IMR-90 (cell line): ENCODE data around the gene CT45A10. TPM values are rescaled to one million over a fixed set of nuclear protein-coding genes. Genes with fewer than 3 reads are reported as not detected.
"Not testable (repeated sequence)": the region's sequence is repeated elsewhere in the genome, so short reads cannot be mapped to it uniquely, and the experiment has no call there.

ENCODE experiments used
- ATAC-seq: fragments of 200-7000 bp; cut with Tn5 transposase; 2 replicates; pipeline ENCODE4 v1.9.1; 2020; ENCODE audit warnings: low read depth, mild to moderate bottlenecking, moderate library complexity
- BruUV-seq: library from RNA; stranded (reverse); fragments of 400-500 nt; replicated peaks from 2 replicates; lab custom pipeline; 2021; lab: Mats Ljungman, UMichigan
- CTCF ChIA-PET: fragments of 300-600 bp; formaldehyde crosslinking; extraction: SDS; loops from one replicate; lab custom pipeline; 2021; ENCODE audit warnings: antibody characterized with exemption; lab: Yijun Ruan, JAX
- POLR2A ChIA-PET: fragments of 300-600 bp; sonication (Branson Sonifier 250); formaldehyde crosslinking; loops from one replicate; lab custom pipeline; 2022; ENCODE audit warnings: antibody characterized with exemption; ENCODE audit not compliant: unreplicated experiment; lab: Charles Lee
- DNase-seq: peaks from one replicate; pipeline ENCODE4 v3.0.0; 2013
- H2AFZ ChIP-seq: replicated peaks from 2 replicates; pipeline ENCODE3; 2013; ENCODE audit warnings: low read length, mild to moderate bottlenecking; ENCODE audit not compliant: poor library complexity
- H2AK5ac ChIP-seq: 2 replicates; pipeline ENCODE4 v1.6.1; 2013; ENCODE audit warnings: low read depth, low read length, inconsistent platforms
- H2AK9ac ChIP-seq: replicated peaks from 2 replicates; pipeline ENCODE3; 2013; ENCODE audit warnings: mild to moderate bottlenecking, low read depth, low read length, moderate library complexity; ENCODE audit not compliant: poor library complexity
- H2BK120ac ChIP-seq: 2 replicates; pipeline ENCODE4 v1.6.1; 2013; ENCODE audit warnings: low read depth, low read length, inconsistent platforms
- H2BK15ac ChIP-seq: 3 replicates; pipeline ENCODE4 v1.6.1; 2013; ENCODE audit warnings: low read depth, low read length, inconsistent platforms
- H2BK20ac ChIP-seq: 2 replicates; pipeline ENCODE4 v1.6.1; 2013; ENCODE audit warnings: low read depth, mild to moderate bottlenecking, inconsistent platforms, low read length, moderate library complexity
- H2BK5ac ChIP-seq: 2 replicates; pipeline ENCODE4 v1.6.1; 2013; ENCODE audit warnings: mild to moderate bottlenecking, low read depth, low read length, inconsistent platforms; ENCODE audit not compliant: poor library complexity, severe bottlenecking
- H3K14ac ChIP-seq: replicated peaks from 2 replicates; pipeline ENCODE4 v1.6.1; 2013; ENCODE audit warnings: low read depth, low read length, inconsistent platforms
- H3K18ac ChIP-seq: 2 replicates; pipeline ENCODE4 v1.6.1; 2013; ENCODE audit warnings: low read depth, low read length, control low read depth
- H3K23ac ChIP-seq: 2 replicates; pipeline ENCODE4 v1.6.1; 2013; ENCODE audit warnings: low read depth, low read length, inconsistent platforms
- H3K27ac ChIP-seq: 2 replicates; pipeline ENCODE4 v1.5.1; 2013; ENCODE audit warnings: mild to moderate bottlenecking, control low read depth, low read length; ENCODE audit not compliant: insufficient read depth
- H3K27me3 ChIP-seq: 2 replicates; pipeline ENCODE4 v1.6.1; 2013; ENCODE audit warnings: low read length; ENCODE audit not compliant: control insufficient read depth, insufficient read depth
- H3K36me3 ChIP-seq: 2 replicates; pipeline ENCODE4 v1.6.1; 2013; ENCODE audit warnings: low read length, mixed read lengths; ENCODE audit not compliant: control insufficient read depth, insufficient read depth
- H3K4ac ChIP-seq: 2 replicates; pipeline ENCODE4 v1.6.1; 2013; ENCODE audit warnings: low read depth, low read length, inconsistent platforms
- H3K4me1 ChIP-seq: 2 replicates; pipeline ENCODE4 v1.6.1; 2013; ENCODE audit warnings: low read length, mixed read lengths; ENCODE audit not compliant: control insufficient read depth, insufficient read depth
- H3K4me2 ChIP-seq: 2 replicates; pipeline ENCODE4 v1.6.1; 2013; ENCODE audit warnings: low read depth, mild to moderate bottlenecking, control low read depth, low read length, moderate library complexity
- H3K4me3 ChIP-seq: 2 replicates; pipeline ENCODE4 v1.5.1; 2013; ENCODE audit warnings: low read depth, mild to moderate bottlenecking, control low read depth, low read length, moderate library complexity; ENCODE audit not compliant: insufficient read depth
- H3K56ac ChIP-seq: 2 replicates; pipeline ENCODE4 v1.6.1; 2013; ENCODE audit warnings: low read length, inconsistent platforms; ENCODE audit not compliant: insufficient read depth; ENCODE audit errors: extremely low read depth
- H3K79me1 ChIP-seq, 2 experiments: 2 replicates each; pipeline ENCODE4 v1.6.1; 2013; ENCODE audit warnings: low read length in 2 of 2, inconsistent platforms in 1 of 2, low read depth in 1 of 2
- H3K9ac ChIP-seq: 2 replicates; pipeline ENCODE4 v1.6.1; 2013; ENCODE audit warnings: low read depth, low read length, control low read depth
- H3K9me1 ChIP-seq: 2 replicates; pipeline ENCODE4 v1.6.1; 2013; ENCODE audit warnings: low read length, inconsistent platforms; ENCODE audit not compliant: insufficient read depth
- H3K9me3 ChIP-seq: 2 replicates; pipeline ENCODE4 v1.6.1; 2013; ENCODE audit warnings: low read length; ENCODE audit not compliant: control insufficient read depth, insufficient read depth
- H4K20me1 ChIP-seq: 2 replicates; pipeline ENCODE4 v1.6.1; 2013; ENCODE audit warnings: low read length, inconsistent platforms; ENCODE audit not compliant: insufficient read depth
- H4K5ac ChIP-seq: 2 replicates; pipeline ENCODE4 v1.6.1; 2013; ENCODE audit warnings: mild to moderate bottlenecking, low read depth, low read length, control low read depth
- H4K8ac ChIP-seq, 2 experiments: 2 replicates each; pipeline ENCODE4 v1.6.1; 2013; ENCODE audit warnings: low read depth in 2 of 2, low read length in 2 of 2, control low read depth in 1 of 2, inconsistent platforms in 1 of 2
- H4K91ac ChIP-seq: 2 replicates; pipeline ENCODE4 v1.6.1; 2013; ENCODE audit warnings: low read depth, low read length, inconsistent platforms; ENCODE audit not compliant: insufficient read depth
- BHLHE40 ChIP-seq: fragments of 150-350 bp; IDR thresholded peaks from 2 replicates; pipeline ENCODE4 v1.6.1; 2016; ENCODE audit warnings: mild to moderate bottlenecking, low read depth, low read length
- MAFK ChIP-seq: IDR thresholded peaks from 2 replicates; pipeline ENCODE4 v1.6.1; 2012; ENCODE audit warnings: low read depth, low read length, improper control_type of control experiment
- MXI1 ChIP-seq: IDR thresholded peaks from 2 replicates; pipeline ENCODE4 v1.6.1; 2012; ENCODE audit warnings: low read depth, mild to moderate bottlenecking, low read length, moderate library complexity, borderline replicate concordance
- RAD21 ChIP-seq: IDR thresholded peaks from 2 replicates; pipeline ENCODE4 v1.6.1; 2012; ENCODE audit warnings: low read length, improper control_type of control experiment
- WGBS, 2 experiments: methylation state at CpG; one replicate each; pipeline versions ENCODE4 v1.1.5 to v1.1.7; 2013; ENCODE audit warnings: missing lambda C conversion rate in 2 of 2; ENCODE audit not compliant: insufficient read length in 1 of 2; ENCODE audit errors: extremely low coverage in 2 of 2; 5-methylcytosine and 5-hydroxymethylcytosine counted together
- dilution Hi-C: fragments of 300-500 bp; cut with HindIII; formaldehyde crosslinking; loops from one replicate; pipeline ENCODE4 v1.14.3; 2018; ENCODE audit warnings: low sequenced_read_pairs; ENCODE audit not compliant: unreplicated experiment
- in situ Hi-C: fragments of 300-500 bp; cut with MboI; formaldehyde crosslinking; loops from 3 replicates; pipeline ENCODE4 v1.14.3; 2019; ENCODE audit warnings: low sequenced_read_pairs, inconsistent platforms, mixed read lengths
- intact Hi-C: fragments of 100-400 bp; cut with micrococcal nuclease; formaldehyde crosslinking; loops from 2 replicates; pipeline ENCODE4 v1.10.0; 2022
- polyA plus RNA-seq, 3 experiments: library from polyadenylated mRNA; depleted of rRNA; stranded (reverse); fragments of >200 nt; gene quantifications; 2 replicates each; pipeline ENCODE4 v1.2.3, GENCODE V29; 2012; ENCODE audit warnings: low replicate concordance in 1 of 3
- total RNA-seq: library from RNA; depleted of rRNA; stranded (reverse); fragments of >200 nt; gene quantifications from 2 replicates; pipeline ENCODE4 v1.2.3, GENCODE V29; 2012
- TF ChIP-seq, protein P1 (sequence below): conservative IDR thresholded peaks from 2 replicates; pipeline ENCODE4 v1.5.1; 2012; ENCODE audit warnings: mild to moderate bottlenecking, low read depth, low read length, improper control_type of control experiment

CT45A10 gene
- total and polyA plus RNA-seq, 2 of the 4 experiments (the other 2 are of a cell fraction), result not detected

DNA sequence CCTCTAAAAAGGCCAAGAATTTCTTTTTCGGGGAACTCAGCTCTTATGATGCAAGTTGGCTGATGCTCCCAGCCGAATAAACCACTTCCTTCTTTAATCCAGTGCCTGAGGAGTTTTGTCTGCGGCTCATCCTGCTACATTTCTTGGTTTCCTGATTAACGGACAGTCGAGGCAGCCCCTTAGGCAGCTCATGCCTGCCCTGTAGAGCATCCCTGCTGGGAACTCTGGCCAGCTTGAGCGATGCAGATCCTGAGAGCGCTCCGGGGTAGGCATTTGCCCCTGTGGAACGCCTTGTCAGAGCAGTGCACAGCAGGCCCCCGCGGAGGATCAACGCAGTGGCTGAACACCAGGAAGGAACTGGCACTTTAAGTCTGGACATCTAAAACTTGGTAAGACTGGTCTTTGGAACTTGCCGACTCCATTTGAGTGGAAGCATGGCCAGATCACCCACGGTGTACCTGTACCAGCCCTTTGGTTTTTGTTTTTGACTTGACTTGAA lies 3.1 kb downstream of the CT45A10 start:
- no peaks in the 10 kb centered on the region for H3K27me3 ChIP-seq
- intact Hi-C loops (no loop called here), in situ Hi-C loops (no loop called here), dilution Hi-C loops (no loop called here)
- H4K8ac ChIP-seq, result no peak overlapping the region
- DNase-seq (no peak), ATAC-seq (no peak)
- H3K9me1 ChIP-seq, result no peaks in the 10 kb centered on the region
- no peak overlapping the region for H2AFZ ChIP-seq
- H3K4me3 ChIP-seq, result no peak overlapping the region
- POLR2A ChIA-PET, result no interaction called here
- no peak overlapping the region for H3K14ac ChIP-seq
- WGBS, 2 experiments, result 82% methylated on average over 7 of the region's 14 CpGs; no CpG with 5 or more reads in 1 of the 2 experiments
- no peak overlapping the region for H2BK20ac ChIP-seq
- no peak overlapping the region for H4K5ac ChIP-seq
- no peak overlapping the region for H3K56ac ChIP-seq
- BruUV-seq, result no TSS peak
- TF ChIP-seq BHLHE40 (no peak), RAD21 (no peak), MAFK (no peak), MXI1 (no peak)
- TF ChIP-seq, protein P1, sequence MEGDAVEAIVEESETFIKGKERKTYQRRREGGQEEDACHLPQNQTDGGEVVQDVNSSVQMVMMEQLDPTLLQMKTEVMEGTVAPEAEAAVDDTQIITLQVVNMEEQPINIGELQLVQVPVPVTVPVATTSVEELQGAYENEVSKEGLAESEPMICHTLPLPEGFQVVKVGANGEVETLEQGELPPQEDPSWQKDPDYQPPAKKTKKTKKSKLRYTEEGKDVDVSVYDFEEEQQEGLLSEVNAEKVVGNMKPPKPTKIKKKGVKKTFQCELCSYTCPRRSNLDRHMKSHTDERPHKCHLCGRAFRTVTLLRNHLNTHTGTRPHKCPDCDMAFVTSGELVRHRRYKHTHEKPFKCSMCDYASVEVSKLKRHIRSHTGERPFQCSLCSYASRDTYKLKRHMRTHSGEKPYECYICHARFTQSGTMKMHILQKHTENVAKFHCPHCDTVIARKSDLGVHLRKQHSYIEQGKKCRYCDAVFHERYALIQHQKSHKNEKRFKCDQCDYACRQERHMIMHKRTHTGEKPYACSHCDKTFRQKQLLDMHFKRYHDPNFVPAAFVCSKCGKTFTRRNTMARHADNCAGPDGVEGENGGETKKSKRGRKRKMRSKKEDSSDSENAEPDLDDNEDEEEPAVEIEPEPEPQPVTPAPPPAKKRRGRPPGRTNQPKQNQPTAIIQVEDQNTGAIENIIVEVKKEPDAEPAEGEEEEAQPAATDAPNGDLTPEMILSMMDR, result no peak
- H4K91ac ChIP-seq, result no peak overlapping the region
- no peak overlapping the region for H3K18ac ChIP-seq
- no peak overlapping the region for H2AK5ac ChIP-seq
- no peaks in the 10 kb centered on the region for H3K4me1 ChIP-seq
- no peaks in the 10 kb centered on the region for H4K20me1 ChIP-seq
- no peak overlapping the region for H2AK9ac ChIP-seq
- H3K4me2 ChIP-seq, result no peak overlapping the region
- no peak overlapping the region for H3K4ac ChIP-seq
- no peak overlapping the region for H3K9ac ChIP-seq
- no peak overlapping the region for H2BK15ac ChIP-seq
- peaks cover 3% of the 10 kb centered on the region; the same call in 1 of the 2 replicates for H3K9me3 ChIP-seq
- CTCF ChIA-PET, result no interaction called here
- no peak overlapping the region for H3K23ac ChIP-seq
- no peaks in the 10 kb centered on the region for H3K36me3 ChIP-seq
- H2BK120ac ChIP-seq, result no peak overlapping the region
- no peak overlapping the region for H2BK5ac ChIP-seq
- H3K27ac ChIP-seq, result no peak overlapping the region
- H3K79me1 ChIP-seq, result no peaks in the 10 kb centered on the region

DNA sequence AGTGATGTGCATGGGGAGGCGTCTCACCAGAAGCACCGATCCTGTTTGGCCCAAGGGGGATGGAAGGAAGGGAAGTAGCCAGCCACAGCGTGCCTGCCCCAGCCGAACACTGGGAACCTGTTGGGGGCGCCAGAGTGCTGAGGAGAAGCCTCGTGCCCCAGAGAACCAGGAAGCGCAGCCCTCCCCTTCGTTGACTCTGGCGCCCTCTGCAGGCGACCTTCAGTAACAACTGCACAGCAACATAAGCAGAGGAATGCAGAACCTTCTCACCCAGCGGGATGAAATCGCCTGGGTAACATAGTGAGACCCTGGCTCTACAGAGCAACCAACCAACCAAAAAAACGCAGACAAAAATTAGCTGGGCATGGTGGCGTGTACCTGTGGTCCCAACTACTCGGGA lies 4.3 kb downstream of the CT45A10 start:
- H3K4me1 ChIP-seq, H3K14ac ChIP-seq, ATAC-seq, intact Hi-C loops, in situ Hi-C loops, H2BK15ac ChIP-seq, H4K5ac ChIP-seq, H3K56ac ChIP-seq, H2BK5ac ChIP-seq, H4K8ac ChIP-seq, H3K36me3 ChIP-seq, H3K23ac ChIP-seq, H3K4me3 ChIP-seq, H4K91ac ChIP-seq, H2AK5ac ChIP-seq, POLR2A ChIA-PET, BruUV-seq, H3K27ac ChIP-seq, H4K20me1 ChIP-seq, CTCF ChIA-PET, H3K79me1 ChIP-seq, DNase-seq, H3K27me3 ChIP-seq, H3K9me1 ChIP-seq, H2AFZ ChIP-seq, dilution Hi-C loops, H3K4me2 ChIP-seq, H2AK9ac ChIP-seq, H2BK120ac ChIP-seq, H3K4ac ChIP-seq, H2BK20ac ChIP-seq, H3K9me3 ChIP-seq, H3K18ac ChIP-seq, H3K9ac ChIP-seq: not testable (repeated sequence)
- WGBS, 2 experiments, result no CpG with 5 or more reads among the region's 15 CpGs
